ENCODE results near the gene TEX38.
"Not testable (repeated sequence)": the region's sequence is repeated elsewhere in the genome, so short reads cannot be mapped to it uniquely, and the experiment has no call there.

Gene TEX38

GRCh38 chr1:46686255-46686654 lies 14.6 kb downstream of the TEX38 start:
- Histone ChIP-seq H3K4me1 (ENCODE audit: control insufficient read depth, insufficient read depth, low read length) (peaks cover 3% of the 10 kb centered on the region), H3K27ac (ENCODE audit: insufficient read depth, low read depth, low read length, poor library complexity, severe bottlenecking) (no peak overlapping the region), H3K36me3 (ENCODE audit: control insufficient read depth, insufficient read depth, low read length) (peaks cover 43% of the 10 kb centered on the region), H3K4me3 (ENCODE audit: insufficient read depth, low read depth, low read length) (no peak overlapping the region), H3K27me3 (ENCODE audit: control insufficient read depth, insufficient read depth, low read length, poor library complexity, severe bottlenecking) (no peaks in the 10 kb centered on the region), H3K9me3 (ENCODE audit: control insufficient read depth, low read length) (no peaks in the 10 kb centered on the region)
- WGBS, 2 experiments: 90 to 100% methylated on average over 1 of the region's 1 CpG

GRCh38 chr1:46687093-46687659 lies 15.5 kb downstream of the TEX38 start:
- Histone ChIP-seq H3K9me3 (ENCODE audit: control insufficient read depth, low read length) (no peaks in the 10 kb centered on the region), H3K4me3 (ENCODE audit: insufficient read depth, low read depth, low read length) (no peak overlapping the region), H3K36me3 (ENCODE audit: control insufficient read depth, insufficient read depth, low read length) (peaks cover 43% of the 10 kb centered on the region), H3K4me1 (ENCODE audit: control insufficient read depth, insufficient read depth, low read length) (peaks cover 7% of the 10 kb centered on the region), H3K27me3 (ENCODE audit: control insufficient read depth, insufficient read depth, low read length, poor library complexity, severe bottlenecking) (no peaks in the 10 kb centered on the region), H3K27ac (ENCODE audit: insufficient read depth, low read depth, low read length, poor library complexity, severe bottlenecking) (no peak overlapping the region)
- WGBS, 2 experiments: 91 to 100% methylated on average over 2 of the region's 2 CpGs

- Histone ChIP-seq H3K27ac (ENCODE audit: insufficient read depth, low read depth, low read length, poor library complexity, severe bottlenecking) (no peak overlapping the region), H3K36me3 (ENCODE audit: control insufficient read depth, insufficient read depth, low read length) (peaks cover 39% of the 10 kb centered on the region)
- 92 to 93% methylated on average over 9 of the region's 9 CpGs for WGBS, 2 experiments
Observed at GRCh38 chr1:46687921-46688509, 16.4 kb downstream of the TEX38 start.

GRCh38 chr1:46689356-46689755 lies 17.7 kb downstream of the TEX38 start:
- Histone ChIP-seq H3K36me3 (ENCODE audit: control insufficient read depth, insufficient read depth, low read length) (peaks cover 31% of the 10 kb centered on the region), H3K27me3 (ENCODE audit: control insufficient read depth, insufficient read depth, low read length, poor library complexity, severe bottlenecking) (no peaks in the 10 kb centered on the region), H3K27ac (ENCODE audit: insufficient read depth, low read depth, low read length, poor library complexity, severe bottlenecking) (no peak overlapping the region), H3K9me3 (ENCODE audit: control insufficient read depth, low read length) (no peaks in the 10 kb centered on the region), H3K4me1 (ENCODE audit: control insufficient read depth, insufficient read depth, low read length) (peaks cover 7% of the 10 kb centered on the region), H3K4me3 (ENCODE audit: insufficient read depth, low read depth, low read length) (no peak overlapping the region)
- WGBS, 2 experiments: 87 to 88% methylated on average over 2 of the region's 2 CpGs

More at GRCh38 chr1:46687921-46688509, 16.4 kb downstream of the TEX38 start:
- no peaks in the 10 kb centered on the region for H3K27me3 ChIP-seq (ENCODE audit: control insufficient read depth, insufficient read depth, low read length, poor library complexity, severe bottlenecking)
- H3K4me3 ChIP-seq (ENCODE audit: insufficient read depth, low read depth, low read length): no peak overlapping the region
- H3K4me1 ChIP-seq (ENCODE audit: control insufficient read depth, insufficient read depth, low read length): peaks cover 7% of the 10 kb centered on the region
- H3K9me3 ChIP-seq (ENCODE audit: control insufficient read depth, low read length): no peaks in the 10 kb centered on the region

GRCh38 chr1:46689897-46690296 lies 18.2 kb downstream of the TEX38 start:
- no peak overlapping the region for H3K27ac ChIP-seq (ENCODE audit: insufficient read depth, low read depth, low read length, poor library complexity, severe bottlenecking)
- 88 to 91% methylated on average over 1 of the region's 1 CpG for WGBS, 2 experiments

GRCh38 chr1:46690931-46691421 lies 19.3 kb downstream of the TEX38 start:
- no peak overlapping the region for H3K27ac ChIP-seq (ENCODE audit: insufficient read depth, low read depth, low read length, poor library complexity, severe bottlenecking)
- 86% methylated on average over 2 of the region's 2 CpGs for WGBS, 2 experiments
- peaks cover 34% of the 10 kb centered on the region for H3K36me3 ChIP-seq (ENCODE audit: control insufficient read depth, insufficient read depth, low read length)

More at GRCh38 chr1:46689897-46690296, 18.2 kb downstream of the TEX38 start:
- peaks cover 27% of the 10 kb centered on the region for H3K36me3 ChIP-seq (ENCODE audit: control insufficient read depth, insufficient read depth, low read length)
- H3K4me1 ChIP-seq (ENCODE audit: control insufficient read depth, insufficient read depth, low read length): peaks cover 7% of the 10 kb centered on the region
- no peaks in the 10 kb centered on the region for H3K9me3 ChIP-seq (ENCODE audit: control insufficient read depth, low read length)
- H3K27me3 ChIP-seq (ENCODE audit: control insufficient read depth, insufficient read depth, low read length, poor library complexity, severe bottlenecking): no peaks in the 10 kb centered on the region
- no peak overlapping the region for H3K4me3 ChIP-seq (ENCODE audit: insufficient read depth, low read depth, low read length)

GRCh38 chr1:46691997-46692790 lies 20.5 kb downstream of the TEX38 start:
- Histone ChIP-seq H3K4me1 (ENCODE audit: control insufficient read depth, insufficient read depth, low read length) (peaks cover 7% of the 10 kb centered on the region), H3K27me3 (ENCODE audit: control insufficient read depth, insufficient read depth, low read length, poor library complexity, severe bottlenecking) (no peaks in the 10 kb centered on the region), H3K9me3 (ENCODE audit: control insufficient read depth, low read length) (no peaks in the 10 kb centered on the region), H3K36me3 (ENCODE audit: control insufficient read depth, insufficient read depth, low read length) (peaks cover 27% of the 10 kb centered on the region), H3K4me3 (ENCODE audit: insufficient read depth, low read depth, low read length) (no peak overlapping the region), H3K27ac (ENCODE audit: insufficient read depth, low read depth, low read length, poor library complexity, severe bottlenecking) (no peak overlapping the region)
- 94 to 96% methylated on average over 5 of the region's 6 CpGs for WGBS, 2 experiments

More at GRCh38 chr1:46690931-46691421, 19.3 kb downstream of the TEX38 start:
- peaks cover 7% of the 10 kb centered on the region for H3K4me1 ChIP-seq (ENCODE audit: control insufficient read depth, insufficient read depth, low read length)
- no peaks in the 10 kb centered on the region for H3K27me3 ChIP-seq (ENCODE audit: control insufficient read depth, insufficient read depth, low read length, poor library complexity, severe bottlenecking)
- no peak overlapping the region for H3K4me3 ChIP-seq (ENCODE audit: insufficient read depth, low read depth, low read length)
- H3K9me3 ChIP-seq (ENCODE audit: control insufficient read depth, low read length): no peaks in the 10 kb centered on the region

GRCh38 chr1:46692811-46693770 lies 21.4 kb downstream of the TEX38 start:
- no peaks in the 10 kb centered on the region for H3K27me3 ChIP-seq (ENCODE audit: control insufficient read depth, insufficient read depth, low read length, poor library complexity, severe bottlenecking)
- peaks cover 7% of the 10 kb centered on the region for H3K4me1 ChIP-seq (ENCODE audit: control insufficient read depth, insufficient read depth, low read length)
- H3K36me3 ChIP-seq (ENCODE audit: control insufficient read depth, insufficient read depth, low read length): peaks cover 18% of the 10 kb centered on the region
- H3K4me3 ChIP-seq (ENCODE audit: insufficient read depth, low read depth, low read length): no peak overlapping the region
- 88 to 92% methylated on average over 3 of the region's 3 CpGs for WGBS, 2 experiments
- no peak overlapping the region for H3K27ac ChIP-seq (ENCODE audit: insufficient read depth, low read depth, low read length, poor library complexity, severe bottlenecking)
- H3K9me3 ChIP-seq (ENCODE audit: control insufficient read depth, low read length): no peaks in the 10 kb centered on the region

GRCh38 chr1:46694676-46695075 lies 23.0 kb downstream of the TEX38 start:
- not testable (repeated sequence) for H3K4me3 ChIP-seq (ENCODE audit: insufficient read depth, low read depth, low read length); H3K27ac ChIP-seq (ENCODE audit: insufficient read depth, low read depth, low read length, poor library complexity, severe bottlenecking); H3K9me3 ChIP-seq (ENCODE audit: control insufficient read depth, low read length); H3K4me1 ChIP-seq (ENCODE audit: control insufficient read depth, insufficient read depth, low read length); H3K27me3 ChIP-seq (ENCODE audit: control insufficient read depth, insufficient read depth, low read length, poor library complexity, severe bottlenecking)
- 98 to 100% methylated on average over 1 to 3 of the region's 4 CpGs for WGBS, 2 experiments
- peaks cover 10% of the 10 kb centered on the region for H3K36me3 ChIP-seq (ENCODE audit: control insufficient read depth, insufficient read depth, low read length)

Data from ectodermal cell (in vitro differentiated cells).